Left lobe of liver (tissue), 2 donors: ENCODE measurements around the gene HOMER2. TPM values are rescaled to one million over a fixed set of nuclear protein-coding genes. Genes with fewer than 3 reads are reported as not detected.
"Not testable (repeated sequence)": the region's sequence is repeated elsewhere in the genome, so short reads cannot be mapped to it uniquely, and the experiment has no call there.

Source experiments
- ATAC-seq: fragments of 200-7000 bp; cut with Tn5 transposase; one replicate; pipeline ENCODE4 v1.9.1; 2020; ENCODE audit warnings: mild to moderate bottlenecking, moderate library complexity
- DNase-seq: peaks from one replicate; pipeline ENCODE4 v3.0.0-alpha.2; 2020; ENCODE audit warnings: low spot score
- total RNA-seq: library from RNA; stranded (reverse); gene quantifications from one replicate; pipeline ENCODE4 v1.2.1, GENCODE V29; 2021
- donor health status: DM: no; HTN: no; CAD: no; lungs with moderate emphysema.
- donor health status: DM: no; HTN: yes; CAD: no.

The HOMER2 gene
- total RNA-seq, 1 donor from 2014 or later: 61.3 TPM

DNA sequence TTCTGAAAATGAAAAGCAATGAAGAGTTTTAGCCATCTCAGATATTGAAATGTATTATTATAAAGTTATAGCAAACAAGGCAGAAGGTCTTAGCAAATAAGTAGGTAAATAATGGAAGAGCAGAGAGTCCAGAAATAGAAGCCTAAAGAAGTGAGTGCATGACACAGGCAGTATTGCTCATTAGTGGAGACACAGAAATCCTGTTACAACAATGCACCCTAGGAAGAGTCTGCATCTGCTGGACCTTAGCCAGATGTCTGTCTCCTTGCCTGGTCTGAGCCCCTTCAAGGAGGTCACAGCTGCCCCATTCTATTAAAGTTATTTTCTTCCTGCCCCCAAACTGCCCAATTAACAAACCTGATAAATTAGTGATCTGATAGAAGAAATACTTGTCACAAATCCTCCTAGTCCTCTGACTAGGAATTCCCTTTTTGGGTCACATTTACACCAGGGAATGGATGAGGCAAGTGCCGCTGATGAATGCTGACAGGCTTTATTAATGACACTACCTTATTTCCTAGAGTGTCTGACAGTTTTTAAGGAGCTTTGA is 51.9 kb downstream of the HOMER2 start:
- DNase-seq: no peak
- ATAC-seq: peak; percentile 7

DNA sequence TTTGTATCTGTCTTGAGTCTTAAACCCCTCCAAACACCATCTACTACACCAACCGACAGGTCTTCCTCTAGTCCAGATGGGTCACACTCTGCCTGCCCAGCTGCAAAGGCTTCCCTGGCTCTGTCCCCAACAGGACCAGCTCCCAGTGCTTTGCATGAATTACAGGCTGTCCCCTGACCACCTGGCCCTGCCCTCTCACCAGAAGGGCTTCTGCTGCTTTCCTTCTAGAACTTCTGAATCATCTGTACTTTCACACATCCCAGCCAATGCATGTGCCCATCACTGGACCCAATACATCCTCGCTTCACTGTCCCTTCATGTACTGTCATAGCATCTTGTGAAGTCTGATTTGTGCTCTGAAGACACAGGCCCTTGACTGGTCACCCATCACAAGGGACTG is 53.6 kb downstream of the HOMER2 start:
- peak; percentile 47 for ATAC-seq
- no peak for DNase-seq

GRCh38 chr15:82895983-82896382 is 56.5 kb downstream of the HOMER2 start:
- peak; percentile 21 for DNase-seq

DNA sequence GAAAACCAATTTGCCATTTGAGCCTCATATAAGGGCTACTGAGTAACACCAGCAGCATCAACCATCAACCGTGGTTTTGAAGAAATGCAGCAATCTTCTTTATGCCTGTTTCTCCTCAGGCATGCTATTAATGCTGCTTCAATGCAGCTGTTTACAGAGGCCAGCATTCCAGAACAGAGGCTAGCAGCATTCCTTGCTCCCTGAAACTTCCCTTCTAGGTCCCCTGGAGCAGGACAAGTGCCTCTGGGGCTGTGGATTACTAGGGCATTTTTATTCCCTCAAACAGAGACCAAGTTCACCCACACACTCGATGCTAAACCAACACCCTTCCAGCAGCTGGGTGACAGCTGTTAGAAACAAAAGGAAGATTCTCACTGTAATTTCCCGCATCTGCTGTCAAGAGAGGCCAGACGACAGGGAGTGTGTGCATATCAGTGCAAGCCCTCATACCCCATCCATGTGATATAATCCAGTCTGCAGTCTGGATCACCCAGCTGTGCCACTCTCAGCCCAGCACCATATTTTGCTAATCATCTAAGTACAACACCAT is 57.5 kb downstream of the HOMER2 start:
- no peak for ATAC-seq

More at GRCh38 chr15:82895983-82896382, 56.5 kb downstream of the HOMER2 start:
- no peak for ATAC-seq

DNA sequence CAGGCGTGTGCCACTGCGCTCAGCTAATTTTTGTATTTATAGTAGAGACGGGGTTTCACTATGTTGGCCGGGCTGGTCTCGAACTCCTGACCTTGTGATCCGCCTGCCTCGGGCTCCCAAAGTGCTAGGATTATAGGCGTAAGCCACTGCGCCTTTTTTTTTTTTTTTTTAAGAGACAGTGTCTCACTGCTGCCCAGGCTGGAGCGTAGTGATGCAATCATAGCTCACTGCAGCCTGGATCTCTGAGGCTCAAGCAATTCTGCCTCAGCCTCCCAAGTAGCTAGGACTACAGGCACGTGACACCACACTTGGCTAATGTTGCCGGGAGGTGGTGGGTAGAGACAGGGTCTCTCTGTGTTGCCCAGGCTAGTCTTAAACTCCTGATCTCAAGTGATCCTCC is 59.0 kb downstream of the HOMER2 start:
- not testable (repeated sequence) for DNase-seq, ATAC-seq

More for the DNA sequence above, 57.5 kb downstream of the HOMER2 start:
- DNase-seq: no peak

DNA sequence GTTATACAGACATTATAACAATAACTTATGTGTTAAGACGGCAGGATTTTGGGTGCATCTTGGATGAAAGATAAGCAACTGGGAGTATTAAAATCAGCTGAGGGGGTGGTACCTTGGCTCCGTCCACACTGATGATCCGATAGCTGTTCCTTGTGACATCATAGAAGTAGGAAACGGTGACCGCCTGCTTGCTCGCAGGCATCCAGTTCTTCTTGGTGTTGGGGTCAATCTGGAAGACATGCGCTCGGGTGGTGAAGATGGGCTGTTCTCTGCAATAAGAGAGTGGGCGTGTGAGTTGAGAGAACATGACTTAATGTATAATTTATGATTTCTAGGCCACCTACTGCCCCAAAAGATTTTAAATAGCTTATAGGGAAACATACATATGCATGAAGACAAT is 59.9 kb downstream of the HOMER2 start:
- DNase-seq: no peak

GRCh38 chr15:82890995-82891390 is 61.5 kb downstream of the HOMER2 start:
- DNase-seq (no peak), ATAC-seq (no peak)

More for the DNA sequence above, 59.9 kb downstream of the HOMER2 start:
- no peak for ATAC-seq

GRCh38 chr15:82890338-82890994 is 62.1 kb downstream of the HOMER2 start:
- no peak for ATAC-seq

DNA sequence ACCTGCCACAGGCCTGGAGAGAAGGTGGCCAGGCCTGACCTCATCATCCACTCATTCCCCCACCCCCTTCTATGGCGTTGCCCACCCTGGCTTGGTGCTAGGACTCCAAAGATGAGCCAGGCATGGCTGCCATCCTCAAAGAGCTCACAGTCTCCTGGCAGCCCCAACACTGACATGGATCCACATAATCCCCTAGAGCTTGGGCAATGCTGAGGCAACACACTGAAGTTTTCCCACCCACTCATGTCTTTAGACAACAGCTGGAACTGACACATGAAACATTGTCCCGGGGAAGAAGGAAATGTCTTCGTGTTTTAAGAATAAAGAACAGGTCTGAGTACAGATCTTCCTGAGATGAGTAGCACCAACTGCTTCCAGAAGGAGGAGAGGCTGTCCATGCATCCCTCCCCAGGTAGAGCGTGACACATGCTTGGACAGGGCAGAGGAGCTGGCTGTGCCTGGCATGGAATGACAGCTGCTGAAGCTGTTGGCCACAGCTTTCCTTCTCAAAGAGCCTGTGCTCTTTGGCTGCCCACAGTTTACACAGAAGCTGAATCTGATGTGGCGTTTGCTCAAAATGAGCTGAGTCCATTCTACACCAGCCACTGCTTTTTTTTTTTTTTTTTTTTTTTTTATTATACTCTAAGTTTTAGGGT is 70.1 kb downstream of the HOMER2 start:
- peak; percentile 22 for ATAC-seq

More at GRCh38 chr15:82890338-82890994, 62.1 kb downstream of the HOMER2 start:
- no peak for DNase-seq

DNA sequence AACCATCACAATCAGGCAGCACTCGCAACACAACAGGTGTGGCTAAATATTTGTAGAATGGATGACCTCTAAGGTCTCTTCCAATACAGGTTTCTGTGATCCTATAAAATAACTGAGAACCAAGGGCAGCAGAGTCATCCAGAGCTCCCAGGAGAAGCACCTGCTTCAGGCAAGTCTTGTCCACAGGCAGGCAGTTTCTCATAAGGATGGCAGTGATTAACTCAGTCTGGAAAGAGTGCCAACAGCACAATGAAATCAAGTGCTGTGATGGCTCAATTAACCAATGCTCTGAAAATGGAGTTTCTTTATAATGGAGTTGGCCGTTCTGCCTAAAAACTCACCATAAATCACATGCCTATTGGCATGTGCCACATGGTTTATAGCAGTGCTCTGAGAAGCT is 70.8 kb downstream of the HOMER2 start:
- ATAC-seq: no peak
- DNase-seq: no peak

More for the DNA sequence above, 70.1 kb downstream of the HOMER2 start:
- DNase-seq: peak; percentile 33

- DNase-seq (no peak), ATAC-seq (no peak)
Measured at GRCh38 chr15:82880704-82881103, 71.8 kb downstream of the HOMER2 start.

- ATAC-seq (no peak), DNase-seq (no peak)
Measured at GRCh38 chr15:82878325-82878724, 74.2 kb downstream of the HOMER2 start.

- DNase-seq (no peak), ATAC-seq (no peak)
Measured at GRCh38 chr15:82877825-82878224, 74.7 kb downstream of the HOMER2 start.

DNA sequence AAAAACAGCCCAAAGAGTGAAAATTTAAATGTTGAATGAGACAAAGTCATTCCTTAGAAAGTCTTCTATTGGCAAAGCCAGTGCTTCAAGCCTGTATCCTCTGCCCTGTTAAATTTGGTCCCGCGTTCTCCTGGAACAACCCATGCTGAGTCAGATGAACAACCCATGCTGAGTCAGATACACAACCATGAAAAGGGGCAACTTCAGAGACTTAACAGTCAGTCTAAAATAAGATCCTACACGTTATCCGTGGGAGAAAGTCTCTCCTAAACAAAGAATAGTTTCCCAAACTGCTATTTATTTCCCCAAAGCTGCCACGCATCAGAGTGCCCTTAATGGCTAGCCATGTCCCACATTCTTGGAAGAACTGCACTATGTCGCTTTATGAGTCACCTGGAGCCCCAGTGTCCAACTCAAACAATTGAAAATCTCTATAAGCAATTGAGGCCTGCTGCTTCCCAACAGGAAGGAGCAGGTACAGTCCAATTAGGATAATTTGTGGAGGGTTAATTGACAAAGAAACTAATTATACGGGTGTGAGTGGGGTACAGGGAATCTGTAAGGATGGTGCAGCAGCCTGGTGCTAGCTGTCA is 77.0 kb downstream of the HOMER2 start:
- ATAC-seq (no peak), DNase-seq (no peak)

GRCh38 chr15:82874961-82875360 is 77.6 kb downstream of the HOMER2 start:
- ATAC-seq: no peak
- no peak for DNase-seq

DNA sequence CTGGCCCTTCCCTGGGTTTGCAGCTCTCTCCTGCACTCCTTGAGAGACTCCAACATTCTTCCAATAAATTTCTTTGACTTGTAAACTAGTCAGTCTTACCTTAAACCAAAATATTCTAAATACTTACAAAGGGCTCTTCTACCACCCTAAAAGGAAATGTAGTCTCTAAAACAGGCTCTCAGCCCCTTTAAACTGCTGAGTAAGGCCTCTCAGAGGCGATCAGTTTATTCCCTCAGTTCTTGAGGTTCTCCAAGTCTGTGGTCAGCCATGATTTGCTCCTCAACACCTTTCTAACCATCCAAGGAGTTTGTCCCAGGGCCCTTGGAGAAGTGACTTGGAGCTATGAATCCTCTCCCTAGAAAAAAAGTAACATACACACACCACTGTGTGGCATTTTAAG is 78.3 kb downstream of the HOMER2 start:
- no peak for DNase-seq
- ATAC-seq: no peak

- ATAC-seq: no peak
- DNase-seq: peak; percentile 37
Measured at GRCh38 chr15:82873000-82873680, 79.4 kb downstream of the HOMER2 start.

DNA sequence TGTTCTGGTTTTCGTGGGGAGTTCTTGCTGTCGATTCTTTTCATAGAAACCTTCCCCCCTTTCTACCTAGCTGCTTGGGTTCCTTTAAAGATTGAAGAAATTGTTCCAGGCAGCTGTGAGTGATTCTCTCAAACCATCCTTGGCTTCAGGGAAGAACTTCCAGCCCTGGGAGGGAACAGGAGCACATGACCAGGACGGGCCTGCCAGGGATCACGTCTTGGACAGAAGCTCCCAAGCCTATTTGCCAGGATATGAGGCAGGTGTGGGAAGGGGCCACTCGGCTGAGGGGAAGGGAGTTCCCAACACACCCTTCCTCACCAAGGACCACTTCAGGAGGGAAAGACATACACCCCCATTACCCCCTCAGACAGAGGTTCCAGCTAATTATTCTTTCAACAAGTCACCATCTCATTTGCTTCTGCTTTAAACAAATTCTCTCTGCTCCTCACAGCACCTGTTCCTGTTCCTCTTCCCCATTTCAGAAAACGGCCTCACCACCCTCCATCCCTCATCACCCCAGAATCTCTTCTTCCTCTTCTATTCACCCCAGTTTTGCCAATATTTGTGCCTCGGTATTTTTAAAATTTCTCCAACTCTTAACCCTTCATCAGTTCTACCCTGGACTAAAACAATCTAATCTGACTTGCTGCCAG is 80.6 kb downstream of the HOMER2 start:
- DNase-seq (no peak), ATAC-seq (no peak)

DNA sequence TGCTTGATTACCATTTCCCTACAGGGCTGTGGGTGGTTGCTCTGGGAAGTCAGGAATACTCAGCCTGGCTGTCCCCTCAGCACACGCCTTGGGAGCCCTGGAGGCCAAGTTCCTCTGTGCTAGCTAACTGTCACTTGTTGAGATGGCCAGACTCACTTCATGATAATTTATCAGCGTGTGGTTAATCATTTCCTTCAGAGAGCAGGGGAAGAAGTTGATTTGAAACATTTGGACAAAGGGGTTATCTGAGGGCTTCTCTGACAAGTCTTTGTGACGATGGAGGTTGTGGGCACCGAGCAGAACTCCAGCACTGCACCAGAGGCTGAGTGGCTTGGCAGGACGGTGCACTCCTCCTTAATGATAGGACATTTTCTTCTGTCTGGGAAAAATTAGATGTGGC is 81.2 kb downstream of the HOMER2 start:
- ATAC-seq: peak; percentile 76
- DNase-seq: no peak

GRCh38 chr15:82870727-82871320 is 81.7 kb downstream of the HOMER2 start:
- DNase-seq: no peak
- peak; percentile 22 for ATAC-seq
